ENCODE data around the gene TET1. TPM values are rescaled to one million over a fixed set of nuclear protein-coding genes. Genes with fewer than 3 reads are reported as not detected.
"Not testable (repeated sequence)": the region's sequence is repeated elsewhere in the genome, so short reads cannot be mapped to it uniquely, and the experiment has no call there.

TET1 gene
- total RNA-seq, 2 experiments from 2014 or later, result 3.3 to 3.4 TPM

GRCh38 chr10:68578974-68579373, 18.8 kb downstream of the TET1 start:
- no peaks in the 10 kb centered on the region for H3K9me3 ChIP-seq (ENCODE audit: low read length)
- ChIA-PET POLR2A (interaction anchor here (0.6 to 1.0 kb wide), 2 partner anchors 10 to 49 kb away, joined by 3 to 5 read pairs; no protein-coding TSS in a partner anchor), CTCF (ENCODE audit: unreplicated experiment) (no interaction called here)
- intact Hi-C loops (cut with micrococcal nuclease; ENCODE audit: unreplicated experiment), result no loop called here
- no peak overlapping the region for H2AFZ ChIP-seq (ENCODE audit: low read length)
- H3K36me3 ChIP-seq (ENCODE audit: insufficient read depth, low read length), result no peaks in the 10 kb centered on the region
- no peak overlapping the region for H3K27ac ChIP-seq (ENCODE audit: low read depth, low read length, poor library complexity, severe bottlenecking)
- BruUV-seq (replicated peaks), result no TSS peak
- H3K4me2 ChIP-seq (ENCODE audit: low read length), result no peak overlapping the region
- H3K4me1 ChIP-seq (ENCODE audit: insufficient read depth, low read length, poor library complexity, severe bottlenecking), result no peaks in the 10 kb centered on the region
- H3K79me2 ChIP-seq (ENCODE audit: insufficient read depth, low read depth, low read length), result no peaks in the 10 kb centered on the region
- H3K4me3 ChIP-seq (ENCODE audit: low read depth, low read length, poor library complexity, severe bottlenecking), result no peak overlapping the region
- no peaks in the 10 kb centered on the region for H3K9me2 ChIP-seq (ENCODE audit: insufficient read depth, low read length)
- DNase-seq (ENCODE audit: low spot score), result no peak
- no peaks in the 10 kb centered on the region for H4K20me1 ChIP-seq (ENCODE audit: insufficient read depth, low read length)
- no peak for TF ChIP-seq EZH2phosphoT487 (IDR thresholded peaks at IDR 0.05; ENCODE audit: borderline replicate concordance, low read depth, low read length)
- TF ChIP-seq CTCF (conservative IDR thresholded peaks at IDR 0.05; ENCODE audit: low read length), result no peak

- H3K4me2 ChIP-seq (ENCODE audit: low read length); H4K20me1 ChIP-seq (ENCODE audit: insufficient read depth, low read length); H3K27ac ChIP-seq (ENCODE audit: low read depth, low read length, poor library complexity, severe bottlenecking); H3K4me3 ChIP-seq (ENCODE audit: low read depth, low read length, poor library complexity, severe bottlenecking); H3K9me2 ChIP-seq (ENCODE audit: insufficient read depth, low read length); BruUV-seq (replicated peaks); POLR2A ChIA-PET; H3K4me1 ChIP-seq (ENCODE audit: insufficient read depth, low read length, poor library complexity, severe bottlenecking); H3K9me3 ChIP-seq (ENCODE audit: low read length); CTCF ChIA-PET (ENCODE audit: unreplicated experiment); H2AFZ ChIP-seq (ENCODE audit: low read length); intact Hi-C loops (cut with micrococcal nuclease; ENCODE audit: unreplicated experiment); H3K36me3 ChIP-seq (ENCODE audit: insufficient read depth, low read length); H3K79me2 ChIP-seq (ENCODE audit: insufficient read depth, low read depth, low read length); DNase-seq (ENCODE audit: low spot score): not testable (repeated sequence)
Measured at GRCh38 chr10:68584187-68584586, 24.1 kb downstream of the TET1 start.

- ChIA-PET CTCF (ENCODE audit: unreplicated experiment) (no interaction called here), POLR2A (interaction anchor here (1.1 kb wide), 1 partner anchor 14 kb away, joined by 4 read pairs; no protein-coding TSS in a partner anchor)
- Histone ChIP-seq H3K36me3 (ENCODE audit: insufficient read depth, low read length) (no peaks in the 10 kb centered on the region), H2AFZ (ENCODE audit: low read length) (no peak overlapping the region), H3K4me2 (ENCODE audit: low read length) (no peak overlapping the region), H3K79me2 (ENCODE audit: insufficient read depth, low read depth, low read length) (no peaks in the 10 kb centered on the region), H3K9me2 (ENCODE audit: insufficient read depth, low read length) (no peaks in the 10 kb centered on the region), H4K20me1 (ENCODE audit: insufficient read depth, low read length) (no peaks in the 10 kb centered on the region), H3K4me3 (ENCODE audit: low read depth, low read length, poor library complexity, severe bottlenecking) (no peak overlapping the region), H3K9me3 (ENCODE audit: low read length) (no peaks in the 10 kb centered on the region), H3K27ac (ENCODE audit: low read depth, low read length, poor library complexity, severe bottlenecking) (no peak overlapping the region), H3K4me1 (ENCODE audit: insufficient read depth, low read length, poor library complexity, severe bottlenecking) (no peaks in the 10 kb centered on the region)
- BruUV-seq (replicated peaks), result no TSS peak
- no peak for DNase-seq (ENCODE audit: low spot score)
- no peak for TF ChIP-seq EZH2phosphoT487 (IDR thresholded peaks at IDR 0.05; ENCODE audit: borderline replicate concordance, low read depth, low read length)
- TF ChIP-seq CTCF (conservative IDR thresholded peaks at IDR 0.05; ENCODE audit: low read length), result no peak
- intact Hi-C loops (cut with micrococcal nuclease; ENCODE audit: unreplicated experiment), result no loop called here
Measured at GRCh38 chr10:68586606-68587305, 26.6 kb downstream of the TET1 start.
